ENCODE measurements around the gene NAALADL2. TPM values are rescaled to one million over a fixed set of nuclear protein-coding genes. Genes with fewer than 3 reads are reported as not detected.
"Not testable (repeated sequence)": the region's sequence is repeated elsewhere in the genome, so short reads cannot be mapped to it uniquely, and the experiment has no call there.

NAALADL2 gene
- total RNA-seq, 1 donor from 2014 or later: 5.2 TPM

DNA sequence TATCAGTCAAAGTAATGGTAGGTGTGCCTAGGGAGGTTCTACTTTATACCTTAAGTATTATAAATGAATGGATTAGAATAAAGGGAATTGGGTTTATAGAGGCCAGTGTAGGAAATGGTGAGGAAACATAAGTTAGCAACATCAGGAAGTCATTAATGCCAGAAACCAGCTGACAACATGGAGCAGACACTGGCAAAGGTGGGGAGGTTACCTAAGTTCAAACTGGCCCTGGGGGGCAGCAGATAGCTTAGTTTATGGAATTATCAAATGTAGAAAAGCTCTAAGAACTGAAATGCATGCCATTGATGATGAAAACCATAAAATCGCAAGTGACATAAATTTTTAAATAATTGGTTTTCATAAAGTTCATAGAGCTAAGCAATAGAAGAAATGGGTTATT lies 498.6 kb downstream of the NAALADL2 start:
- intact Hi-C loops (cut with DNase I): no loop called here
- ATAC-seq: no peak
- DNase-seq (ENCODE audit: missing footprints): no peak

DNA sequence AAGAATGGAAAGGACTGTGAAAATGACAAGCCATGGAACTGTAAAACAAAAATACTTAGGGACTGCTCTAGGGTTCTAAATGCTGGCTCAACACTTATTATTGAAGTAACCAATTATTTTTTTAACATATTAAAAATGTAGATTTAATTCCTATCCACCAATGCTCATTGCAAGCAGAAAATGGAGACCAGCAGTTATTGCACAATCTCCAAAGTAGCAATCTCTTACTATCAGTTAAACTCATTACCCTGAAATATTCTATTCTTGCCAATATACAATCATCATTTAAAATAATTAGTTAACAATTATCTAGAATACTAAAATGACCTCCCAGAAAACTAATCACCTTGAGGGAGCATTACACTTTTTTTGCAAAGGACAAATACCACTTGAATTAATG lies 499.8 kb downstream of the NAALADL2 start:
- intact Hi-C loops (cut with DNase I): no loop called here
- no peak for DNase-seq (ENCODE audit: missing footprints)
- ATAC-seq: no peak

DNA sequence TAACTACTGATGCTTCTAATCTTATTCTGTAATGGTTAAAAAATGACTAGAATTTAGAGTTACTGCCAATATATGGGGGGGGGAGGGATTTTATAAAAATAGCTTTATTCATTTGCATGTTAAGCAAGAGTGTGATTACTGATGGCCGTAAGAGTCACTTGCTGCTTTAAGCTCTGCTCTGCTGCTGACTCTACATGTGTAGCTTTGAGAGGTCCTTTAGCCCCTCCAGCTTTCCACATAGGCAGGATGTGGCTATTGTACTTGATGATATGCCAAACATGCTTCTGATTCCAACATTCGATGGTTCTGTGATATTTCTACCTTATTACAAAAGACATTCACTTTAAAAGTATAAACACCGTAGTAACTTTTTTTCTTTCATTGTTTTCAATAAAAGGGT lies 511.3 kb downstream of the NAALADL2 start:
- ATAC-seq; DNase-seq (ENCODE audit: missing footprints); intact Hi-C loops (cut with DNase I): not testable (repeated sequence)

DNA sequence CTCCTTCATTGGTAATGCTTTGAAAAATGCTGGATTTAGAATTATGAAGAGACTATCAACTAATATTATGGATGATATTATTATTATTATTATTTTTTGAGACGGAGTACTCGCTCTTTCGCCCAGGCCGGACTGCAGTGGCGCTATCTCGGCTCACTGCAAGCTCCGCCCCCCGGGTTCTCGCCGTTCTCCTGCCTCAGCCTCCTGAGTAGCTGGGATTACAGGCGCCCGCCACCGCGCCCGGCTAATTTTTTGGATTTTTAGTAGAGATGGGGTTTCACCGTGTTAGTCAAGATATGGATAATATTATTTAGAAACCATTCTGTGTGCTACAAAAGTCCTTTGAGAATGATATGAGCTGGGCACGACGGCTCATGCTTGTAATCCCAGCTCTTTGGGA lies 512.1 kb downstream of the NAALADL2 start:
- peak; percentile 54 for DNase-seq (ENCODE audit: missing footprints)
- ATAC-seq; intact Hi-C loops (cut with DNase I): not testable (repeated sequence)

DNA sequence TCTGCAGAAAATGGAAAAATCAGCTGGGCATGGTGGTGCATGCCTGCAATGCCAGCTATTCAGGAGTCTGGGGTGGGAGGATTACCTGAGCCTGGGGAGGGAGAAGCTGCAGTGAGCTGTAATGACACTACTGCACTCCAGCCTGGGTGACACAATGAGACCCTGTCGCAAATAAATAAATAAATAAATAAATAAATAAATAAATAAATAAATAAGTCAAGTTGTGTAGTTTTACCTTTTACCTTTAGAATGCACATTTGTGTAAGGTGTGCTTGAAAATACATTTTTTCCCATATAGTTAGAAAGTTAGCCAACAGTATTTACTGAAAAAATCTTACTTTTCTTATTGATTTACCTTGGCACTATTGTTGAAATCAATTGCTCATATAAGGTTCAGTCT lies 515.6 kb downstream of the NAALADL2 start:
- intact Hi-C loops (cut with DNase I): no loop called here
- ATAC-seq: no peak

DNA sequence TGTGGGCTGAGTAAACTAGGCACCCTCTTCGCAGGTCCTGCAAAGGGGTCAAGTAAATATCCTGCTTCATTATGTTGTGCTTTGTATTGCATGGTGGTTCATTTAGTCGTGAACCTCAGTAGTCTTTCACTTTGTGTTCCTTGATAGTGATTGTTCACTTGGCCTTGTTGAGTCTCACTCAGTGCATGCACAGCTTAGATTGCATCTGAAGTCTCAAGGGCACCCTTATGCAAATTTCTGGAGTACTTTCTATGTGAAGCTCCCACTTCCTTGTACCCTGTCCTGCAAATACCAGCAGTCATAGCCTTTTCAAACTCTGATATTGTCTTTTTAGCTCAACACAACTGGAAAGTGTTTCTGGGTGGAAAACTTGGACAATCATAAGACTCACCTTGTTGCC lies 519.2 kb downstream of the NAALADL2 start:
- intact Hi-C loops (cut with DNase I): no loop called here
- ATAC-seq (no peak), DNase-seq (ENCODE audit: missing footprints) (no peak)

More for the DNA sequence above, 515.6 kb downstream of the NAALADL2 start:
- DNase-seq (ENCODE audit: missing footprints): no peak

DNA sequence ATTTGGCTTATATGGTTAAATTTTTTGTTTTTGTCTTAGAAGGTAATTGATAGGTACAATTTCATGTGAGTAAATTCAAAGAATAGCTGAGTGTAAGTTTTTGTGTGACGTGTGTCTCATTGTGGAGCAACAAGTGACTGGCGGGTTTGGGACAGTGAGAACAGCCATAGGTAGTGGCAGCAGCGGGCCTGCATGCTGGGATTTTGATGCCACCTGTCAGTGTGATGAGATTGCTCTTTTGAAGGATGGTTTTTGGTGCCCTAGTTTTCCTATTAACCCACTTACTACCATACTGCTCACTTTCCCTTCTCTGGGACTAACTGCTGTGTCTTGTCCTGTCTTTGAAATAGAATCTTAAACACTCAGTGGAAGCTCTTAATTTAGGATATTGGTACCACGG lies 522.6 kb downstream of the NAALADL2 start:
- no peak for ATAC-seq
- no peak for DNase-seq (ENCODE audit: missing footprints)
- intact Hi-C loops (cut with DNase I): no loop called here

DNA sequence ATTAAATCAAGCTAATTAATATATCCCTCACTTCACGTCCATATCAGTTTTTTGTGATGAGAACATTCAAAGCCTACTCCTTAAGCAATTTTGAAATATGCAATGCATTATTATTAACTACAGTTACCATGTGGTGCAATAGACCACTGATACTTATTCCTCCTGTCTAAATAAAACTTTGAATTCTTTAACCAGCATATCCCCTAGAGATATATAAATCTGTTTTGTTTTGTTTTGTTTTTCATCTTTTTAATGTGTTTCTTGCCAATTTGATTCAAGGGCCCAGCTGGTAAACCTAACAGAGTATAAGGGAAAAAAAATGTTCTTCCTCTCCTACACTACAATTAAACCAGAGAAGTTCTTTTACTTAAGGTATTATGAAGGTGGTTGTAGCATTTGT lies 524.2 kb downstream of the NAALADL2 start:
- DNase-seq (ENCODE audit: missing footprints) (no peak), ATAC-seq (no peak)
- intact Hi-C loops (cut with DNase I): no loop called here

DNA sequence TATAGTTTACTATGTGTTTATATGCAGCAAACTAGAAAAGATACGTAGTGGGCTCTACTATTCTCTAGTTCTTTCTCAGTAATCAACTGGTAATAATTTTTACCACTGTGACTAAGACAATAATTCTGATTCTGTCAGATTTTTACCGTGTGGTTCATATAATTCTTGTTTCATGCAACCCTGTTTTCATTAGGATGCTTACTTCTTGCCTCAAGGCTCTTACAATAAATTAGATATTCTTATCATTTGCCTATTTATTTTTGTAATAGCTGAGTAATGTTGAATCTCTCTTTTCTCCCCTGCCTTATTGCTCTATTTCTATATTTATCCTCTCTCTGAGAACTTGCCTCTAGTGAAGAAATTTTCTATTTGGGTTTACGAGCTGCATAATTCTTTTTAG lies 524.7 kb downstream of the NAALADL2 start:
- no peak for ATAC-seq
- DNase-seq (ENCODE audit: missing footprints): no peak
- intact Hi-C loops (cut with DNase I): no loop called here

DNA sequence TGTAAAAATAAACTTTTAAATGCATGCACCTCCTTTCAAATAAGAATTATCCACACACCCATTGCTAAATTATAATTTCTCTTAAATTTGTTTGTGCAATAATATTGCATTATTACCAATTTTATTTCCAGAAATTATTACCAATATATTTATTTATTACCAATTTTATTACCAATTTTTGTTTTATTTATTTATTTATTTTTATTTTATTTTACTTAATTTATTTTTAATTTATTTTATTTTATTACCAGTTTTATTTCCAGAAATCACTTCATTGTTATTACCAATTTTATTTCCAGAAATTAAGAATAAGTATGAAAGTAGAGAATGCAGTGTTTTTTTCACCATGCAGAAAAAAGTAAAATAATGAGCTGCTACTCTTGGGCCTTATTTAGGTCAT lies 525.4 kb downstream of the NAALADL2 start:
- no peak for DNase-seq (ENCODE audit: missing footprints)
- intact Hi-C loops (cut with DNase I): no loop called here
- no peak for ATAC-seq

DNA sequence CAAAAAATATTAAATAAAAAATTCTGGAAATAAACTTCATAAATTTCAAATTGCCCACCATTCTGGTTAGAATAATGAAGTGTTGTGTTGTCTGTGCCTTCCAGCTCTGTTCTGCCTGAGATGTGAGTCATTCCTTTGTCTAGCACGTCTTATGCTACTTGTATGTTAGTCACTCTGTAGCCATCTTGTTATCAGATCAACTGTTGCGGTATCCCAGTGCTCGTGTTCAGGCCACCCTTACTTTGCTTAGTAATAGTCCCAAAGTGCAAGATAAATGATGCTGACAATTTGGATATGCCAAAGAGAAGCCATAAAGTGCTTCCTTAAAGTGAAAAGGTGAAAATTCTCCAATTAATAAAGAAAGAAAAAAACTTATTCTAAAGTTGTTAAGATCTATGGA lies 527.5 kb downstream of the NAALADL2 start:
- no peak for DNase-seq (ENCODE audit: missing footprints)
- intact Hi-C loops (cut with DNase I): no loop called here
- ATAC-seq: no peak

DNA sequence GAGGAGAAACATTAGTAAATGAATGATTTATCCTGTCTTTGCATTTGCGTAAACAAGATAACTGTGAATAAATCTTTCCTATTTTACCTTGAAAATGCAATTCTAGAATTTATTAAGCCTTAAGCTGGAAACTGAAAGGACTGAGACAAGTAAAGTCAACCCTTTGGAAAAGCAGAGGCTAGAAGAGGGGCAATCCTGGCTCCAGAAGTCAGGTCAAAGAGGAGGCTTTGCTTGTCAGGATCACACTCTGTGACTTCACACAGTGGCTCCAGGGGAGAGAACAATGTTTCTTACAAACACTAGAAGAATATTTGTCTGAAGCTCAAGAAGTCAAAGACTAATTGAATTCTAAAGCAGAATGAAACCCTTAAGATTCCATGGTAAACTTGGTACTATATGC lies 530.4 kb downstream of the NAALADL2 start:
- DNase-seq (ENCODE audit: missing footprints): no peak
- no peak for ATAC-seq
- intact Hi-C loops (cut with DNase I): no loop called here

DNA sequence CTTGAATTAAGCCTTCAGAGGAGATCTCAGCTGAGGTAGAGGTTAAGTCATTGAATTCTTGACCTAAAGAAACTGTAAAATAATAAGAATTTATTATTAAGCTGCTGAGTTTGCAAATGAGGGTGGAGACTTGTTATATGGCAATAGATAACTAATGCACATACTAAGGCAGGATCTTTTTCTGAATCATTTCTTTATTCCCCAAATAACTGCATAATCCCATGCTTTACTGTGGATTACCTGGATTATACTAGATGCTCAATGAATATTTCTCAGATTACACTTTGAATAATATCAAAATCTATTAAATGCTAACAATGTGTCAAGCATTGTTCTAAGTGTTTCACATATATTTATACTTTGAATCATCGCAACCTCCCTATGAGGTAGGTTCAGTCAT lies 532.5 kb downstream of the NAALADL2 start:
- intact Hi-C loops (cut with DNase I): no loop called here
- no peak for ATAC-seq
- no peak for DNase-seq (ENCODE audit: missing footprints)

DNA sequence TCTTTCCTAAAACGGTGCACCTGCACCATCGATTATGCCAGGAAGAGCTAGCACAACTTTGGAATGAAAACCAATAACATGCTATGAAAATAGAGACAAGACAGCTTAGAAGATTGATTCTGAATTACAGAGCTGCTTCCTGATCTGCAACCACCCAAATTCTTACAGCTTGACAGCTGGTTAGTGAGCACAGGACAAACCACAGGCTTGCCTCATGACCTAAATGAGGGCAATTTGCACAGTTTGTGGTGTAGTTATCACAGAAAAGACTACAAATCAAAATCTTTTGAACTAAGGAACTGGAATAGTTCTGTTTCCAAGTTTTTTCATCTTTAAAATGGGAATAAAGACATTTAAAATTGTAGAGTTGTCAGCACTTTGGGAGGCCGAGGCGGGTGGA lies 533.5 kb downstream of the NAALADL2 start:
- intact Hi-C loops (cut with DNase I): no loop called here
- DNase-seq (ENCODE audit: missing footprints) (no peak), ATAC-seq (no peak)

DNA sequence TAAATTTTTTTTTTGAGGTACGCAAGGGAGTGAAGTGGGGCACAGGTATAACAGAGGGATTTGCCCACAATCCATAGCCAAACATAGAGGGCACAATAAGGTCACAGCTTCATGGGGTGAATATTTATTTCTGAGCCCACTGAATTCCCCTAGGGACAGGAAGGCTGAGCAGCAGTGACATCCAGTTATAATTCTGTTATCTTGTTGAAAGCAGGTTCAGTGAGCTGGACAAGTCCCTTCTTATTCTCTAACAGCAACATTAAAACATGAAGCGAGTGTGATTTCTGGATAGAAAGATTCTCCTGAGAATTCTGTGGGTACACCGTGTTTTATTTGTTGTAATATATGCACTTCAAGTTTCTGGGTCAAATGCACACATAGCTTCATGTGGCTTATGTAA lies 538.2 kb downstream of the NAALADL2 start:
- intact Hi-C loops (cut with DNase I): no loop called here
- DNase-seq (ENCODE audit: missing footprints) (no peak), ATAC-seq (peak; percentile 79)

DNA sequence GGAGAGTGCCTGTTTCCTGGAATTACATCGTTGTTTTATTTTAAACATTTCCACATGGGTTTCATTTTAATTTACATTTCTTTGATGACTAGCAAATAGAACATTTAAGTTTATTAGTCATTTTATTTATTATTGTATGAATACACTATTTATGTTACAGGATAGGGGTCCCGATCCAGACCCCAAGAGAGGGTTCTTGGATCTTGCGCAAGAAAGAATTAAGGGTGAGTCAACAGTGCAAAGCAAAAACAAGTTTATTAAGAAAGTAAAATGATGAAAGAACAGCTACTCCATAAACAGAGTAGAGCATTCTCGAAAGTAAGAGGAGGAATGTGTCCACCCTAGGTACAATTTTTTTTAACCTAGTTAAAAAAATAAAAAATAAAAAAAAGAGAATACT lies 539.5 kb downstream of the NAALADL2 start:
- DNase-seq (ENCODE audit: missing footprints): no peak
- no peak for ATAC-seq
- intact Hi-C loops (cut with DNase I): no loop called here

DNA sequence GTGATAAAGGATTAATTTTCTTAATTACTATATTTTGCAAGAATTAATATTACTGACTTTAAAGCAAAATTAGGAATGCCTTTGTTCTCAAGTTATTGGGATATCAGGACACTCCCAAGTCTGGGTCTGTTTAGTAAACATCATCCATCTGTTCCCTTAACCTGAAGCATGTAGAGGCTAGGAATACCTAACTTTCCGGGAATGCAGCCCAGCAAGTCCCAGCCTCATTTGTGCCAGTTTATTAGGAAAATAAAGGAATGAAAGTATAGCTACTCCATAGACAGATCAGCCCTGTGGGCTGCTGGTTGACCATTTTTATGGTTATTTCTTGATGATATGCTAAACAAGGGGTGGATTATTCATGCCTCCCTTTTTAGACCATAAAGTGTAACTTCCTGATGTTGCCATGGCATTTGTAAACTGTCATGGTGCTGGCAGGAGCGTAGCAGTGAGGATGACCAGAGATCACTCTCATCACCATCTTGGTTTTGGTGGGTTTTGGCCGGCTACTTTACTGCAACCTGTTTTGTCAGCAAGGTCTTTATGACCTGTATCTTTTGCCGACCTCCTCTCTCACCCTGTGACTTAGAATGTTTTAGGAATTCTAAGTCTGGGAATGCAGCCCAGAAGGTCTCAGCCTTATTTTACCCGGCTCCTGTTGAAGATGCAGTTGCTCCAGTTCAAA lies 540.2 kb downstream of the NAALADL2 start:
- no peak for ATAC-seq

DNA sequence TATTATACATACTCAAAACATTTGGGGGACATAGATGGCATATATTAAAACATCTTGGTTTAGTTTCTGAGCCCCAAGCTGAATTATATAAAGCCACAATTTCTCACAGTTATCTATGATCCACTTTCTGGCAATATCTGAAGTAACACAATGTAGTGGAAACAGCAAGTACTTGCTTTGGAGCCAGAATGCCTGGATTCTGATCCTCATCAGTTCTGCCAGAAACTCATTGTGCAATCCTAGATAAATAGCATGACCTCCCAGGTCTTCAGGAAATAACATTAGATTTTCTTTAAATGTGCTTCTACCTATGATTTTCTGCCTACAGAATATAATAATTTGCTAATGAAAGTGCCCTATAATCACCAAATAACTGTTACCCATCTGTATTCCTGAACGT lies 544.9 kb downstream of the NAALADL2 start:
- DNase-seq (ENCODE audit: missing footprints): no peak
- ATAC-seq: peak; percentile 76
- intact Hi-C loops (cut with DNase I): no loop called here

More for the DNA sequence above, 540.2 kb downstream of the NAALADL2 start:
- intact Hi-C loops (cut with DNase I): no loop called here
- DNase-seq (ENCODE audit: missing footprints): no peak

DNA sequence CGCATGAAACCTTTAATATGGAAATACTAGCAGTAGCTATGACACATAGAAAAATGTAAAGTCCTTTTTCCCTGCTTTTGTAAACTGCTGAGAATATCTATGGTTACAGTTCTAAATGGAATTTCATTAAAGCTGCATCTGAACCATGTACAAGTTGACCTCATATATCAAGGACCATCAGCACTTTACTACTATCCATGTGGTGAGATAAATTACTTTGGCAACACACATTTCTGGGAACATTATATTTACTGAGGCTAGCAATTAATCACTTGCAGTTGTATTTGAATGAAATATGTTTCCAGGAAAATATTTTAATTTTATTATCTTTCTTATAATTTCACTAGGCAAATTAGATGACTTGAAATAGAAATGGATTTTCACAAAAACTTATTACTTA lies 545.5 kb downstream of the NAALADL2 start:
- intact Hi-C loops (cut with DNase I): no loop called here
- ATAC-seq: no peak
- no peak for DNase-seq (ENCODE audit: missing footprints)

DNA sequence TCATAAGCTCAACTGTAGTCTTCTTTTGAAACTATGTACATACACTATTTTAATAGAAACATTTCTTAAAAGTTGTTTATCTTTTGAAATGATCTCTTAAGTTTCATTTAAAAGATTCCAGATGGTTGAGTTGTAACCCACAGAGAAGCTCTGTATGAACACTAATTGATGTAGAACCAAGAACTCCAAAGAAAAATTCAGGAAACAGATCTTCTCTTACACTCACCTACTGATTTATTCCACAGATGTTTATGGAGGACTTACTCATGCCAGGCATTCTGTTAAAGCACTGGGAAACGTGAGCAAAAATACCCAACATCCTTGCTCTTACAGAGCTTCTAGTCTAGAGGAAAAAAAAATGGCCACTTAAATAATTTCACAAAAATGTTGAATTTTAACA lies 551.1 kb downstream of the NAALADL2 start:
- intact Hi-C loops (cut with DNase I): no loop called here
- ATAC-seq (no peak), DNase-seq (ENCODE audit: missing footprints) (no peak)

DNA sequence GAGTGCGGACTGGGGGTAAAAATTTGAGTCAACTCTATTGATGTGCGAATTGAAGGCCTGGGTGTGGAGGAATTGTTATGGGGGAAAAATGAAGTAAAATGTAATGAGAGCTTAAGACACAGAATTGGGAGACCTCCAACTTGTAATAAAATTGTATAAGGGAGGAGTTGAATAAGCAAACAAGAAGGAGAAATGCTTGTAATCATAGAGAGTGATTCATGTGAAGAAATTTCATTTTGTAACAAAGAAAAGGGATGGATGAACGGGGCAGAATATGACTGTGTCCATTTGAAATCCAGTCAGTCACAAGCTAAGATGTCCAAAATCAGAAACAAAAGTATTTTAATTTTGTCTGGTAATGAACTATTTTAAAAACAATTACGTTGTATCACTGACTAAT lies 552.3 kb downstream of the NAALADL2 start:
- DNase-seq (ENCODE audit: missing footprints): no peak
- intact Hi-C loops (cut with DNase I): no loop called here

More for the DNA sequence above, 552.3 kb downstream of the NAALADL2 start:
- ATAC-seq: no peak

Measured in Right ventricle myocardium inferior (tissue), 1 donor.